A673 (cell line): ENCODE results near the gene IQCH. TPM values are rescaled to one million over a fixed set of nuclear protein-coding genes. Genes with fewer than 3 reads are reported as not detected.
A peak's percentile ranks its signal among the peaks of the same experiment; 100 is the strongest.

Experiments used
- BruUV-seq: library from RNA; stranded (reverse); fragments of 400-500 nt; replicated peaks from 2 replicates; lab custom pipeline; 2021; lab: Mats Ljungman, UMichigan
- CTCF ChIA-PET: fragments of 300-600 bp; sonication (Branson Sonifier 250); formaldehyde crosslinking; loops from one replicate; lab custom pipeline; 2022; ENCODE audit warnings: antibody characterized with exemption; lab: Charles Lee
- POLR2A ChIA-PET: fragments of 300-600 bp; sonication (Branson Sonifier 250); formaldehyde crosslinking; loops from one replicate; lab custom pipeline; 2022; ENCODE audit warnings: antibody characterized with exemption; ENCODE audit not compliant: low non-redundant PET; lab: Charles Lee
- DNase-seq: peaks from one replicate; pipeline ENCODE4 v3.0.0-alpha.2; 2015; ENCODE audit warnings: low spot score
- H3K27ac ChIP-seq: fragments of 200-600 bp; sonication (generic); 2 replicates; pipeline ENCODE4 v1.5.1; 2016; ENCODE audit warnings: mixed run types, low read depth, mild to moderate bottlenecking, mixed read lengths, antibody characterized with exemption, low read length; ENCODE audit not compliant: poor library complexity, severe bottlenecking
- H3K27me3 ChIP-seq: fragments of 200-600 bp; sonication (generic); replicated peaks from 2 replicates; pipeline ENCODE4 v1.6.1; 2017; ENCODE audit warnings: mixed run types, low read depth, mild to moderate bottlenecking, mixed read lengths, antibody characterized with exemption, low read length; ENCODE audit not compliant: insufficient read depth, poor library complexity
- H3K36me3 ChIP-seq: fragments of 200-600 bp; sonication (generic); 2 replicates; pipeline ENCODE4 v1.6.1; 2016; ENCODE audit warnings: mixed run types, mild to moderate bottlenecking, mixed read lengths, antibody characterized with exemption, low read length; ENCODE audit not compliant: insufficient read depth, poor library complexity, severe bottlenecking
- H3K4me1 ChIP-seq: fragments of 200-600 bp; sonication (generic); 2 replicates; pipeline ENCODE4 v1.6.1; 2017; ENCODE audit warnings: mixed run types, mild to moderate bottlenecking, mixed read lengths, antibody characterized with exemption, low read length; ENCODE audit not compliant: insufficient read depth, poor library complexity, severe bottlenecking
- H3K4me3 ChIP-seq: fragments of 200-600 bp; sonication (generic); 2 replicates; pipeline ENCODE4 v1.5.1; 2016; ENCODE audit warnings: low read depth, mixed run types, mild to moderate bottlenecking, mixed read lengths, low read length; ENCODE audit not compliant: poor library complexity, severe bottlenecking
- H3K9me3 ChIP-seq: fragments of 200-600 bp; sonication (generic); 2 replicates; pipeline ENCODE4 v1.6.1; 2016; ENCODE audit warnings: mixed run types, low read depth, mild to moderate bottlenecking, mixed read lengths, antibody characterized with exemption, low read length; ENCODE audit not compliant: poor library complexity, severe bottlenecking
- EZH2 ChIP-seq: fragments of 200-600 bp; sonication (generic); IDR thresholded peaks from 2 replicates; pipeline ENCODE4 v1.6.1; 2017; ENCODE audit warnings: borderline replicate concordance, low read depth, mild to moderate bottlenecking, mixed read lengths, antibody characterized with exemption, low read length; ENCODE audit not compliant: poor library complexity, severe bottlenecking
- intact Hi-C: fragments of 100-400 bp; cut with micrococcal nuclease; formaldehyde crosslinking; loops from one replicate; pipeline ENCODE4 v1.10.0; 2022; ENCODE audit not compliant: unreplicated experiment
- total RNA-seq: library from RNA; stranded (reverse); gene quantifications from 2 replicates; pipeline ENCODE4 v1.2.3, GENCODE V29; 2021
- TF ChIP-seq, protein P1 (sequence below): fragments of 300-800, 200-600 bp; sonication (generic); conservative IDR thresholded peaks from 2 replicates; pipeline ENCODE4 v1.5.1; 2017; ENCODE audit warnings: low read depth, mild to moderate bottlenecking, antibody characterized with exemption, low read length, moderate library complexity, mixed read lengths

IQCH gene
- total RNA-seq, 1 experiment from 2014 or later = 1.7 TPM

DNA sequence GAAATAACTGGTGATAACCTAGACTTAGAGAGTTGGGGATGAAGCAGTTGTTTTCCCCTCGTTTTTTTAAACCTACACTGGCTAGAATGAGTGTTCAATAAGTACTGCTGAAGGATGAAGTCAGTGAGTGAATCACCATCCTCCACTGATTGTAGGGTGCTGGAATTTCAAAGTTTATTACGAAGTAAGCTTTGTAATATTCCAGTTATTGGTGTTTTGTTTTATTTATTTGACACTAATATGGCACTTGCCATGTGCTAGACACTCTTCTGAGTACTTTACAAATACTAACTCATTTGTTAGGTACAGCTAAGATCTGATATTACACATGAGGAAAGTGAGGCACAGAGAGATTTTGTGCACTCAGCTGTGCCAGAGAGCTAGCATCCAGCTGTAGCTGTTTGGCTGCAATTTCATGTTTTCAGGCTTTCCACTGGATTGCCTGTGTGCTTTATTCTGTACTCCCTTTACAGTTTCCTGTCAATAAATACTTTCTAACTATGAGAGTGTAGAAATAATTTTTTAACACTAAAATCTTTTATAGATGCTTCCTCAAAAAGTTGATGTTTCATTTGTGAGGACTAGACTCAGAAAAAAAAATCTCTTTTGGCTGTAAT, 293.8 kb downstream of the IQCH start:
- peak overlapping the region; percentile 68 for H3K27ac ChIP-seq
- CTCF ChIA-PET = no interaction called here
- DNase-seq = peak; percentile 69
- H3K36me3 ChIP-seq = peaks cover 13% of the 10 kb centered on the region
- BruUV-seq = no TSS peak
- H3K4me3 ChIP-seq = peak overlapping the region; percentile 34
- no peaks in the 10 kb centered on the region for H3K27me3 ChIP-seq
- TF ChIP-seq EZH2 = no peak
- TF ChIP-seq, protein P1, sequence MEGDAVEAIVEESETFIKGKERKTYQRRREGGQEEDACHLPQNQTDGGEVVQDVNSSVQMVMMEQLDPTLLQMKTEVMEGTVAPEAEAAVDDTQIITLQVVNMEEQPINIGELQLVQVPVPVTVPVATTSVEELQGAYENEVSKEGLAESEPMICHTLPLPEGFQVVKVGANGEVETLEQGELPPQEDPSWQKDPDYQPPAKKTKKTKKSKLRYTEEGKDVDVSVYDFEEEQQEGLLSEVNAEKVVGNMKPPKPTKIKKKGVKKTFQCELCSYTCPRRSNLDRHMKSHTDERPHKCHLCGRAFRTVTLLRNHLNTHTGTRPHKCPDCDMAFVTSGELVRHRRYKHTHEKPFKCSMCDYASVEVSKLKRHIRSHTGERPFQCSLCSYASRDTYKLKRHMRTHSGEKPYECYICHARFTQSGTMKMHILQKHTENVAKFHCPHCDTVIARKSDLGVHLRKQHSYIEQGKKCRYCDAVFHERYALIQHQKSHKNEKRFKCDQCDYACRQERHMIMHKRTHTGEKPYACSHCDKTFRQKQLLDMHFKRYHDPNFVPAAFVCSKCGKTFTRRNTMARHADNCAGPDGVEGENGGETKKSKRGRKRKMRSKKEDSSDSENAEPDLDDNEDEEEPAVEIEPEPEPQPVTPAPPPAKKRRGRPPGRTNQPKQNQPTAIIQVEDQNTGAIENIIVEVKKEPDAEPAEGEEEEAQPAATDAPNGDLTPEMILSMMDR = no peak
- H3K4me1 ChIP-seq = peaks cover 32% of the 10 kb centered on the region
- no peaks in the 10 kb centered on the region for H3K9me3 ChIP-seq
- intact Hi-C loops = no loop called here
- POLR2A ChIA-PET = no interaction called here

DNA sequence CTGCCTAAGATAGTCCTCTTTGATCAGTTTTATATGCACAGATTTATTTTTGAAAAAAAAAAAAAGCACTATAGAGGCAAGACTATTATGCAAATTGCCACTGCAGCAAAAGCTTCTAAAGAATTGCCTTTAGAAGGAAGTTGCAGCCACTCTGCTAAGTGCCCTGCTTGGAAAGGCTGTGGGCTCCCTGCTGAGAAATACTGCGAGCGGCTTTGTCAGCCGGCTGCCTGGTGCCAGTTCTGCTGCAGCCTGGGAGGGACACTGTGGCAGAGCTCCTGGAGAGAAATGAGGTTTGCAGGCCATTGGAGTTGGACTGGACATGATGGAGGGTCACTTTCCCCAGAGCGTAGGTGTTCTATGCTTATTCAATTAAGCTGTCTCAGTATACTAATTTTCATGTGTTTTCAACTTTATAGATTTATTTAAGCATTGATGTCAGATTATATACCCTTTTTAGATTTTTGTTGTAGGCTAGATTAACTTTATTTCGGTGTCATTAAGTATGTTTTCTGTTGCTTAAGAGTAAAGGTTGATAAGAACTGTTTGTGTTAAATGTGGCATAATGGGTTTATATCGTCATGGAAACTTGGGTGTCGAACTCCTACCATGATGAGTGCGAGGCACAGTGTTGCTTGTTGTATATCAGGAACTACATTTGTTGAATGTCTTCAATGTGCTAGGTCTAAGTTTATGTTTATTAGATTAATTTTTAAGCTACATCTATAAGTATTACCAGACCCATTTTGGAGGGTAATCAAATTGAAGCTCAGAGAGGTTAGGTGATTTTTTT, 294.5 kb downstream of the IQCH start:
- Histone ChIP-seq H3K36me3 (peaks cover 13% of the 10 kb centered on the region), H3K4me3 (peak overlapping the region; percentile 34), H3K9me3 (no peaks in the 10 kb centered on the region), H3K4me1 (peaks cover 26% of the 10 kb centered on the region), H3K27ac (peak overlapping the region; percentile 68), H3K27me3 (no peaks in the 10 kb centered on the region)
- TF ChIP-seq, protein P1 = no peak
- no peak for TF ChIP-seq EZH2
- peak; percentile 98 for DNase-seq
- TSS peak; percentile 24 for BruUV-seq
- CTCF ChIA-PET = interaction anchor here (0.6 kb wide), 2 partner anchors 13 to 1055 kb away, joined by 3 read pairs; no protein-coding TSS in a partner anchor
- POLR2A ChIA-PET = no interaction called here
- intact Hi-C loops = no loop called here

DNA sequence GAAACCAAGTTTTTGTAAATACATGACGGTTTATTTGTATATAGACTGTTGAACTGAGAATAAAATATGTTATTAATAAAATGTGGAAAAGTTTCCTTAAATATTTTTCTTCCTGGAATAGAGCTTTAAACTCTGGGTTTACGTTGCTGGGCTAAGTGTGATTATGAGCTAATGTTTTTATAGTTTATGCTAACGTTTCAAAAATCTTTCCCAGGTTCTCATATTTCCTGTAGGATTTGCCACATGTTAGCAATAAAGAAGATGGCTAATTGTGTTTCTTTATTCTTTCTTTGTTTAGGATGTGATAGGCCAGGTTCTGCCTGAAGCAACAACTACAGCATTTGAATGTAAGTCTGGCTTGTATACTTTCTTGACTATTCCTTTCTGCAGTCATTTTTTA, 295.1 kb downstream of the IQCH start:
- Histone ChIP-seq H3K27me3 (no peaks in the 10 kb centered on the region), H3K4me3 (peak overlapping the region; percentile 34), H3K27ac (peak overlapping the region; percentile 68), H3K4me1 (peaks cover 26% of the 10 kb centered on the region), H3K9me3 (no peaks in the 10 kb centered on the region), H3K36me3 (peaks cover 13% of the 10 kb centered on the region)
- POLR2A ChIA-PET = no interaction called here
- no TSS peak for BruUV-seq
- CTCF ChIA-PET = interaction anchor here (0.6 kb wide), 1 partner anchor 14 kb away, joined by 3 read pairs; no protein-coding TSS in a partner anchor
- TF ChIP-seq EZH2 = no peak
- TF ChIP-seq, protein P1 = no peak
- peak; percentile 20 for DNase-seq
- intact Hi-C loops = no loop called here
